PC-9 (cell line): ENCODE measurements around the gene ZBTB4.

Experiments
- CTCF ChIP-seq: fragments of 200-600 bp; sonication (generic); conservative IDR thresholded peaks from 2 replicates; pipeline ENCODE4 v1.6.1; 2017; ENCODE audit warnings: mixed run types, antibody characterized with exemption, mild to moderate bottlenecking, moderate library complexity
- EZH2 ChIP-seq: fragments of 200-600 bp; sonication (generic); IDR thresholded peaks from 2 replicates; pipeline ENCODE4 v1.8.0; 2017; ENCODE audit warnings: antibody characterized with exemption, low read depth

DNA sequence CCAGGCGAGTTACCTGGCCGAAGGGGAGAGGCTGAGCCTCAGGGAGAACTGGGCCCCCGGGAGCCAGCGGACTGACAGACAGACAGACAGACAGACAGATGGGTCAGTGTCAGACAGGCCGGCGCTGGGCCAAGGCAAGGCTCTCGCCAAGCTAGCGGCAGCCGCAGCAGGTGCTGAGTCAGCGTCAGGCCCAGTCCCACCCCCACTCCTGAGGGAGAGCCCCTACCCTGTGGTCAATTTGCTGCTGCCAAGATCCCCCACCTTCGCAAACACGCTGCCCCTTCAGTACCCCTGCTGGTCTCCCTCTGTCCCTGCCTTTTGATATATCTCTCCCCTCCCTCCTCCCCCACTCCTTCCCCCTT lies 38.6 kb downstream of the ZBTB4 start:
- TF ChIP-seq CTCF (no peak), EZH2 (no peak)
